HG03066 (cell line): ENCODE data around the gene LENG8.
"Not testable (repeated sequence)": the region's sequence is repeated elsewhere in the genome, so short reads cannot be mapped to it uniquely, and the experiment has no call there.

Experiments used
- ATAC-seq: cut with Tn5 transposase; IDR thresholded peaks from one replicate; pipeline ENCODE4 v1.9.1; 2021; ENCODE audit warnings: low read depth; ENCODE audit not compliant: unreplicated experiment

Gene LENG8

GRCh38 chr19:54436628-54437252 lies 12.3 kb upstream of the LENG8 start:
- ATAC-seq = no peak

GRCh38 chr19:54439174-54439851 lies 9.7 kb upstream of the LENG8 start:
- ATAC-seq = no peak

DNA sequence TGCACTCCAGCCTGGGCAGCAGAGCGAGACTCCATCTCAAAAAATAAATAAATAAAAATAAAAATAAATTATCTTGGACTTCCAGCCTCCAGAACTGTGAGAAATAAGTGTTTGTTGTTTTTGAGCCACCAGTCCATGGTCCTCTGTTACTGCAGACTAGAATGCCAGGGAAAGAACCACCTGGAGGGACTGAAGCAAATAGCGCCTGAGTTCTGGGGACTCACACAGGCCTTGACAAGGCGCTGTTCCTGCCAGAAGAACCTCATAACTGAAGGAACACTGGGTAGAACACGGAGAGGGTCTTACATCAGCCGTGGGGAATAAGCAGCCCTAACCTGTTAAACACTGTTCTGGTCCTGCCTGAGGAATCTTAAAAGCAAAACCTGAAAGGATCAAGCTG lies 8.4 kb upstream of the LENG8 start:
- ATAC-seq = no peak

- no peak for ATAC-seq
These were observed 4.3 kb upstream of the LENG8 start for GRCh38 chr19:54444737-54445136.

DNA sequence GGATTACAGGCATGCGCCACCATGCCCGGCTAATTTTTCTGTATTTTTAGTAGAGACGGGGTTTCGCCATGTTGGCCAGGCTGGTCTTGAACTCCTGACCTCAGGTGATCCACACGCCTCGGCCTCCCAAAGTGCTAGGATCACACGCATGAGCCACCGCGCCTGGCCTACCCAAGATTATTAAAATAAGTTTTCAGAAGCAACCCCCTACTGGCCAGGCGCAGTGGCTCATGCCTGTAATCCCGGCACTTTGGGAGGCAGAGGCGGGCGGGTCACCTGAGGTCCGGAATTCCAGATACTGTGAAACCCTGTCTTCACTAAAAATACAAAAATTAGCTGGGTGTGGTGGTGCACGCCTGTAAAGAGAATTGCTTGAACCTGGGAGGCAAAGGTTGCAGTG lies 2.6 kb upstream of the LENG8 start:
- ATAC-seq = not testable (repeated sequence)

DNA sequence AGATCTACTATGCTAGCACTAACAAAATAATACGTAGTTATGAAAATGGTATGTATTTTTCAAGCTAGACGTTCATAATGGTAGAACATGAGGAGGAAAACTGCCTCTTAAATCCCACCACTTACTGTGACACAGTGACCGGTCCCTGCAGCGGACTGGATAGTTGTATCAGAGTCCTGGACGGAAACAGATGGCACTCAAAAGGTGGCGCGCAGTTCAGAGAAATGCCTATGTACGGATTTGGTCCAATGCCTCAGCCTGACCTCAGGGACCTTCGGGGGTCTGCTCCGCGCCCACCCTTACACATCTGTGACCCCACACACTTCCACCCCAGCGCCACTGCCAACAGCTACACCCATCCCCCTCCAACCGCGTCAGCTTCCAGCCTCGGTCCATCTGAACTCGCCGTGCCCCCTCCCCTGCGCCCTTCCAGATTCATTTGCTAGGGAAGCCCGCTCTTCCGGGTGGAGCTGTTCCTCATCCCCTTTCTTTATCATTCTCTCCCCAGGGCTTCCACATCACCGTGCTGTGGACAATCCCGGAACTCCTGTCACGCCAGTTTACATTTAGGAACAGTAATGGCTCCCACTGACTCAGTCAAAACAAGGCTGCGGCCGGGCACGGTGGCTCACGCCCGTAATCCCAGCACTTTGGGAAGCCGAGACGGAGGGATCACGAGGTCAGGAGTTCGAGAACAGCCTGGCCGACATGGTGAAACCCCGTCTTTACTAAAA lies 792 bp upstream of the LENG8 start:
- peak; percentile 16 for ATAC-seq

DNA sequence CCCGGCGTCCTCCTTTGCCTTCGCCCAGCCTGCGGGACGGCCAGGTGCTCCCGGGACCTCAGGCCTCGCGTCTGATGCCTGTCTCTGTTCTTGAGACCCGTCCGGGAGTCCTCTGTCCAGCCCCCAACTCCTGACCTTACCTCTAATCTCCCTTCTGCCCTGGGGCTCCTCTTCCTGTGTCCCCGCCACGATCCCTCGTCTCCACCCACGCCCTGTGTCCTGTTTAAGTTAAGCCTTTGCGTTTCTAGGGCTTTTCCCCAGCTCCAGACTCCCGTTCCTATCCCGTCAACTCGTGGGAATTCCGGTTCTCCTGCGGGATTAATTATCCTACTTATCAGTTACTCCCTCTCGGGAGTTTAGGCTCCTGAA lies 686 bp downstream of the LENG8 start:
- ATAC-seq = no peak

GRCh38 chr19:54451331-54451871 lies 2.4 kb downstream of the LENG8 start:
- no peak for ATAC-seq

GRCh38 chr19:54451997-54452396 lies 3.0 kb downstream of the LENG8 start:
- no peak for ATAC-seq

GRCh38 chr19:54452626-54453025 lies 3.6 kb downstream of the LENG8 start:
- no peak for ATAC-seq

DNA sequence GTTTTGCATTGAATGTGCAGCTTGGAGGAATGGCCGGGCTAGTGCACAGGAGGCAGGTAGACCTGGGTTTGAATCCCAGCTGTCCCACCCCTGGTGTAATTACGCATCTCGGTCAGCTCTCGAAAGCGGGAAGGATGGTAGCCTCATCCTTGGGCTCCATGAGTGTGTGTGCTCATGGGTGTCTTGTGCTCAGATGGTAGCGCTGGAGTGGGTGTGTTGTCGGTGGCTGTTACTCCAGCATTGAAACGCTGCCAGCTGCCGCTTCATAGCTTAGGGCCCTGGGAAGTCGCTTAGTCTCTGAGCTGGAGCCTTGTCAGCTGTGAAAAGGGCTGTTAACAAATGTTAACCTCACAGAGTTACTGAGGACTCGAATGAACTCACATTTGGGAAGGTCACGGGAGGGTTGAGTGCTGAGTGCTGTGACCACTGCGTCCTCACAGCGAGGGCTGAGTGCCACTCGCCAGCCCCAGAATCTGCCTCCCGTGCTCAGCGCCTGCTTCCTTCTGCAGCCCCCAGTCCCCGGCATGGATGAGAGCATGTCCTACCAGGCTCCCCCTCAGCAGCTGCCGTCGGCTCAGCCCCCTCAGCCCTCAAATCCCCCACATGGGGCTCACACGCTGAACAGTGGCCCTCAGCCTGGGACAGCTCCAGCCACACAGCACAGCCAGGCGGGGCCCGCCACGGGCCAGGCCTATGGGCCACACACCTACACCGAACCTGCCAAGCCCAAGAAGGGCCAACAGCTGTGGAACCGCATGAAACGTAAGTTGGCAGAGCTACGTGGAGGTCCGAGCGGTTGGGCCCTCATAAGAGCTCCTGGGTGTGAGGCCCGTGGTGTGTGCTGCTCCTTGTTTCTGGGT lies 5.2 kb downstream of the LENG8 start:
- ATAC-seq = no peak

DNA sequence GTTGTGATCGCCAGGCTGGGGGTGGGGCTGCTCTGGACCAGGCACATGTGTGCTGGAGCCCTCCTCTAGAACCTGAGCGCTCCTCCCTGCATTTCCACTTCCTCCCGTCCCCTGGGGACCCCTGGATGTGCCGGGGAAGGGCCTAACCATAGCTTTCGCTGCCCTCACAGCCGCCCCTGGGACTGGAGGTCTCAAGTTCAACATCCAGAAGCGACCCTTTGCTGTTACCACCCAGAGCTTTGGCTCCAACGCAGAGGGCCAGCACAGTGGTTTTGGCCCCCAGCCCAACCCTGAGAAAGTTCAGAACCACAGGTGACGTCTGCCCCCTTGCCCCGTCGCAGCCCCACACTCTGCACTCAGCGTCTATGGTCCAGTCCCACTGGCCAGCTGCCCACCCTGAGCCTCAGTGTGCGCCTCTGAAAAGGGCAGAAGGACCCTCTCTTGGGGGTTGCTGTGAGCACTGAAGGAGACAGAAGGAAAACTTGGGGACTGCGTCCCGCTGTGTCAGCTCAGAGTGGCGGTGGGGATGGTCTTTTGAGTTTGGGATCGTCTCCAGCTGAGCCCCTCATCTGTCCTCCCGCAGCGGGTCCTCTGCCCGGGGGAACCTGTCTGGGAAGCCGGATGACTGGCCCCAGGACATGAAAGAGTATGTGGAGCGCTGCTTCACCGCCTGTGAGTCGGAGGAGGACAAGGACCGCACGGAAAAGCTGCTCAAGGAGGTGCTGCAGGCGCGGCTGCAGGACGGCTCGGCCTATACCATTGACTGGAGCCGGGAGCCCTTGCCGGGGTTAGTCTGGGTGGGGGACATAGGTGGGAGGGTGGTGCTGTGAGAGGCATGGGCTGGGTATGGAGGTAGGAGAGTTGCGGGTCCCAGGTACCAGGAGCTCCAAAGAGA lies 6.0 kb downstream of the LENG8 start:
- no peak for ATAC-seq

GRCh38 chr19:54455786-54456422 lies 6.9 kb downstream of the LENG8 start:
- ATAC-seq = no peak

GRCh38 chr19:54456423-54457373 lies 7.7 kb downstream of the LENG8 start:
- ATAC-seq = no peak

DNA sequence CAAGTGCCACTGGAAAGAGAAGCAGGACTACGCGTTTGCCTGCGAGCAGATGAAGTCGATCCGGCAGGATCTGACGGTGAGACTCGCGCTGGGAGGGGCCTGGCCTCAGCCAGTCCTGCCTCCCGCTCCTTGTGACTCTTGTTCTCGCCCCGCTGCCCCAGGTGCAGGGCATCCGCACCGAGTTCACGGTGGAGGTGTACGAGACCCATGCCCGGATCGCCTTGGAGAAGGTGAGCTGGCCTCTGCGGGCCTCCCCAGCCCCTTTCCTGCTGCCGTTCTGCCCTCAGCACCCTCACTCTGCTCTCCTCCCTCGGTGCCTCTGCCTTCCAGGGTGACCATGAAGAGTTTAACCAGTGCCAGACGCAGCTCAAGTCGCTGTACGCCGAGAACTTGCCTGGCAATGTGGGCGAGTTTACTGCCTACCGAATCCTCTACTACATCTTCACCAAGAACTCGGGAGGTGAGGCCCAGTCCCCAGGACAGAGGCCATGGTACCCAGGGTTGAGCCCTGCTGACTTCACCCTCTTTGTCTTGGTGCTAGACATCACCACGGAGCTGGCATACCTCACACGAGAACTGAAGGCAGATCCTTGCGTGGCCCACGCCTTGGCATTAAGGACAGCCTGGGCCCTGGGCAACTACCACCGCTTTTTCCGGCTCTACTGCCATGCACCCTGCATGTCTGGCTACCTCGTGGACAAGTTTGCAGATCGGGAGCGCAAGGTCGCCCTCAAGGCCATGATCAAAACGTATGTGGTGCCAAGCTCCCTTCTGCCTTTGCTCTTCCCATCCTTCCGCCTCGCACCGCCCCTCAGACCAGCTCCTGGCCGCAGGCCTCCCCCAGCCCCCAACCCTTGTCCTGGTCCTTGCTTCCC lies 9.0 kb downstream of the LENG8 start:
- ATAC-seq = no peak

DNA sequence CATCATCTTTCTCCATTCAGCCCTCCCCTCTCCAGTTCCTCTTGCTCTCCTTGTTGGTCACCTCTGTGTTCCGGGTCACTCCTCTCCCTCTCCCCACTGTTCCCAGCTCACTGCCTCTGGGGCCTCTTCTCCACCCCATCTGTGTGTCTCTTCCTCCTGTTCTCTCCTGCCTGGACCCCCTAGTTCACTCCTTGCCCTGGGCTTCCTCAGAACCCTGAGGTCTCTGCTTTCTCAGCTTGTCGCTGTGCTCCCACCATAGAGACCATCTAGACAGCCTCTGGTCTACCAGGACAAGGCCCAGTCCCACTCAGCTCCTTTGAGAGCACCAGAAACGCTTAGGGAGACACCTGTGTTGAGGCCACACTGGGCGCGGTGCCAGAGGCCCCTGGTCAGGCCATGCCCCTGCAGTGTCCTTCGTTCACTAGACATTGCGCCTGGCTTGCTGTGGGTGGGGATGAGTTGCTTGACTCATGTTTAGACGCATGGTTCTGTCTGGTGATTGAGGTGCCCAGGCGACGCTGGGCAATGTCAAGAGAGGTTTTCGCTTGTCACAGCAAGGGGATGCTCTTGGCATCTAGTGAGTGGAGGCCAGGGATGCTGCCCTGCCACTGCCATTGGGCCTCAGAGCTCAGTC lies 9.8 kb downstream of the LENG8 start:
- ATAC-seq = no peak
